ENCODE measurements around the gene GCNT2.

GRCh38 chr6:10514049-10514780, 6.9 kb upstream of the GCNT2 start:
- TF ChIP-seq CTCF (conservative IDR thresholded peaks at IDR 0.05 in 1 of 2, IDR thresholded peaks at IDR 0.05 in 1 of 2; ENCODE audit: low read depth in 1 of 2, low read length in 2 of 2) = no peak
- TF ChIP-seq EZH2 (IDR thresholded peaks at IDR 0.05; ENCODE audit: low read length, missing control alignments) = no peak

Data from fibroblast of lung (primary cell).